Subcutaneous abdominal adipose tissue (tissue), 5 donors: Measurements from ENCODE around the gene TAGLN2.
A peak's percentile ranks its signal among the peaks of the same experiment; 100 is the strongest.
"Not testable (repeated sequence)": the region's sequence is repeated elsewhere in the genome, so short reads cannot be mapped to it uniquely, and the experiment has no call there.

Experiments
- H3K27ac ChIP-seq: one replicate; pipeline ENCODE4 v1.7.0; 2013; ENCODE audit warnings: low read depth, mild to moderate bottlenecking, inconsistent platforms, low read length, moderate library complexity
- H3K27me3 ChIP-seq, 5 donors: one replicate each; pipeline ENCODE4 v1.7.0; 2013; ENCODE audit warnings: low read length in 5 of 5, inconsistent platforms in 1 of 5; ENCODE audit not compliant: control insufficient read depth in 5 of 5, insufficient read depth in 4 of 5
- H3K36me3 ChIP-seq, 5 donors: one replicate each; pipeline ENCODE4 v1.7.0; 2013; ENCODE audit warnings: low read length in 5 of 5; ENCODE audit not compliant: control insufficient read depth in 5 of 5, insufficient read depth in 5 of 5
- H3K4me1 ChIP-seq, 5 donors: one replicate each; pipeline ENCODE4 v1.7.0; 2013; ENCODE audit warnings: low read length in 5 of 5, mild to moderate bottlenecking in 3 of 5, moderate library complexity in 1 of 5; ENCODE audit not compliant: control insufficient read depth in 5 of 5, insufficient read depth in 5 of 5
- H3K4me3 ChIP-seq, 5 donors: one replicate each; pipeline ENCODE4 v1.7.0; 2013; ENCODE audit warnings: low read length in 5 of 5, low read depth in 1 of 5
- H3K9ac ChIP-seq, 5 donors: one replicate each; pipeline ENCODE4 v1.7.0; 2013; ENCODE audit warnings: low read length in 5 of 5, mild to moderate bottlenecking in 4 of 5, moderate library complexity in 3 of 5
- H3K9me3 ChIP-seq, 5 donors: one replicate each; pipeline ENCODE4 v1.7.0; 2013; ENCODE audit warnings: low read length in 5 of 5; ENCODE audit not compliant: control insufficient read depth in 5 of 5
- donor health status: healthy.
- donor health status: healthy.
- donor health status: healthy.
- donor health status: healthy.
- donor health status: healthy.

Gene TAGLN2

DNA sequence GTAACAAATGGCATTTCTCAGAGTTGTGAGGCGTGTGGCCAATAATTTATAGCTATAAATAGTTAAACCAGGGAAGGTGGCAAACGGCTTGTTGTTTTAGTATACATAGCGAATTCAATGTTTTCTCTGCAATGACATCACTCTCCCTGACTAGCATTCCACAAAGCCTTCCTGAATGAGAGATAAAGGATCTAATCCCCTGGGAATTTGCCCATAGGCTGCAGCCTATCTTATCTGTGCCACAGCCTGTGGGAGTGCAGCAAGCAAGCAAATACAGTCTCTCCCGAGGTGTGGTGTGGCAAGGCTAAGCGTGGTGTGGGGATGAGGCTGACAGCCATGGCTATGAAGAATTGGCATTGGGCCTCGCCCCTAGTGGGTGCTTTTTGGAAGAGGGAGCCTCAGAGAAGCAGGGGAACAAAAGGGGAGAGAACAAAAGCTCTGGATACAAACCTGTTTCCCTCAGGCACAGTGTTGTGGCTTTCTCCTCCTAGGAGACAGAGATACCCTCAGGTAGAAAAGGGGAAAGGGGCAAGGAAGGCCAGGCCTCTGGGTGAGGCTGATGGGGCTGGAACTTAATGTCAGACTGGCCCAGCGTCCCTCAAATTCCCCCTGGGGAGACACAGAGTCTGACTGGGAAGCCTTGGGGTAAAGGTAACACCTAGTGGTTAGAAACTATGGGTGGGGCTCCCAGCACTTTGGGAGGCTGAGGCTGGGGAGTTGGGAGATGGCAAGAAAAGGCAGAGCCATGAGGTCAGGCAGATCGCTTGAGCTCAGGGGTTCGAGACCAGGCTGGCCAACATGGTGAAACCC, 8.9 kb downstream of the TAGLN2 start:
- no peak overlapping the region for H3K27ac ChIP-seq
- H3K9me3 ChIP-seq, result no peaks in the 10 kb centered on the region
- peaks cover 6 to 54% (median 45%) of the 10 kb centered on the region in 5 donors for H3K4me1 ChIP-seq
- H3K4me3 ChIP-seq, result no peak overlapping the region
- no peaks in the 10 kb centered on the region for H3K27me3 ChIP-seq
- H3K9ac ChIP-seq, result peak overlapping the region in 1 of 5 donors; percentile 27
- H3K36me3 ChIP-seq, result peaks cover 4 to 54% (median 43%) of the 10 kb centered on the region in 5 donors

- Histone ChIP-seq H3K4me3 (no peak overlapping the region), H3K27me3 (no peaks in the 10 kb centered on the region), H3K27ac (no peak overlapping the region), H3K9me3 (no peaks in the 10 kb centered on the region), H3K4me1 (peaks cover 6 to 52% (median 45%) of the 10 kb centered on the region in 5 donors), H3K36me3 (peaks cover 2 to 52% (median 42%) of the 10 kb centered on the region in 5 donors), H3K9ac (peak overlapping the region in 1 of 5 donors; percentile 27)
Observed at GRCh38 chr1:159915571-159916241, 9.6 kb downstream of the TAGLN2 start.

GRCh38 chr1:159914252-159915018, 10.9 kb downstream of the TAGLN2 start:
- Histone ChIP-seq H3K27me3 (no peaks in the 10 kb centered on the region), H3K9ac (no peak overlapping the region), H3K4me1 (peaks cover 2 to 49% (median 42%) of the 10 kb centered on the region in 5 donors), H3K9me3 (no peaks in the 10 kb centered on the region), H3K27ac (no peak overlapping the region), H3K4me3 (no peak overlapping the region), H3K36me3 (peaks cover 0 to 39% (median 29%) of the 10 kb centered on the region in 5 donors)

GRCh38 chr1:159913451-159914192, 11.7 kb downstream of the TAGLN2 start:
- Histone ChIP-seq H3K9me3 (no peaks in the 10 kb centered on the region), H3K4me1 (peaks cover 2 to 44% (median 37%) of the 10 kb centered on the region in 5 donors), H3K36me3 (peaks cover 0 to 31% (median 21%) of the 10 kb centered on the region in 5 donors), H3K9ac (no peak overlapping the region), H3K27ac (no peak overlapping the region), H3K27me3 (no peaks in the 10 kb centered on the region), H3K4me3 (no peak overlapping the region)

DNA sequence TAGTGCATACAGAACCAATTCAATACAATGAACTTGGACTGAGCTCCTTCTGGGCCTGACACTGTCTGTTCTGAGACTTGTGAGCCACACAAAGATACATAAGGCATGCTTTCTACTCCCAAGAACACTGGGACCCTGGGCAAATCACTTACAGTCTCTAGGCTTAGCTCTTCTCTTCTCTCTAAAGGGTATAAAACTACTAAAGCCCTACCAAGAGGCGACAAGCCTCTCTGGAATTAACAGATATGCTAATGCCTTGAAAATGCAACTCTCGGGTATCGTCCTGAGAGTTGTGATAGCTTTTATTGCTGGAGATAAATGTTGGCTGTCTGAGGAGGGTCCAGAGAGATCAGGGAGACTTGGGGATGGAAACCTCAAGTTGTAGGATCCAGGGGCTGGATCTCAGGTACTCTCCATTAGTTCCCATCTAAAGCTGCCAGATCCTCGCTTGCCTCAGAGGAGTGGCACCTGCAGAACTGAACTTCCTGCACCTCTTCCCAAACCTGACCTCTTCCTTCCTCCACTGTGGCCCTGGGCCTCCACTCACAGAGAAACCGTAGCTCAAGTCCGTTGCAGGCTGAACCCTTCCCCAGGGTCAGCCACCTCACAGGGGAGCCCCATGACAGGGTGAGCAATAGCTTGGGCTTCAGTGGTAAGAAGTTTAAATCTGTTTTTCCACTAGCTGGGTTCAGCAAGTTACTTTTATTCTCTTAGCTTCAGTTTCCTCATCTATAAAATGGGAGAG, 13.8 kb downstream of the TAGLN2 start:
- no peak overlapping the region for H3K9ac ChIP-seq
- peaks cover 0 to 13% (median 4%) of the 10 kb centered on the region in 5 donors for H3K36me3 ChIP-seq
- H3K4me1 ChIP-seq, result peaks cover 0 to 29% (median 25%) of the 10 kb centered on the region in 5 donors
- no peak overlapping the region for H3K27ac ChIP-seq
- no peaks in the 10 kb centered on the region for H3K9me3 ChIP-seq
- H3K4me3 ChIP-seq, result no peak overlapping the region
- H3K27me3 ChIP-seq, result no peaks in the 10 kb centered on the region

DNA sequence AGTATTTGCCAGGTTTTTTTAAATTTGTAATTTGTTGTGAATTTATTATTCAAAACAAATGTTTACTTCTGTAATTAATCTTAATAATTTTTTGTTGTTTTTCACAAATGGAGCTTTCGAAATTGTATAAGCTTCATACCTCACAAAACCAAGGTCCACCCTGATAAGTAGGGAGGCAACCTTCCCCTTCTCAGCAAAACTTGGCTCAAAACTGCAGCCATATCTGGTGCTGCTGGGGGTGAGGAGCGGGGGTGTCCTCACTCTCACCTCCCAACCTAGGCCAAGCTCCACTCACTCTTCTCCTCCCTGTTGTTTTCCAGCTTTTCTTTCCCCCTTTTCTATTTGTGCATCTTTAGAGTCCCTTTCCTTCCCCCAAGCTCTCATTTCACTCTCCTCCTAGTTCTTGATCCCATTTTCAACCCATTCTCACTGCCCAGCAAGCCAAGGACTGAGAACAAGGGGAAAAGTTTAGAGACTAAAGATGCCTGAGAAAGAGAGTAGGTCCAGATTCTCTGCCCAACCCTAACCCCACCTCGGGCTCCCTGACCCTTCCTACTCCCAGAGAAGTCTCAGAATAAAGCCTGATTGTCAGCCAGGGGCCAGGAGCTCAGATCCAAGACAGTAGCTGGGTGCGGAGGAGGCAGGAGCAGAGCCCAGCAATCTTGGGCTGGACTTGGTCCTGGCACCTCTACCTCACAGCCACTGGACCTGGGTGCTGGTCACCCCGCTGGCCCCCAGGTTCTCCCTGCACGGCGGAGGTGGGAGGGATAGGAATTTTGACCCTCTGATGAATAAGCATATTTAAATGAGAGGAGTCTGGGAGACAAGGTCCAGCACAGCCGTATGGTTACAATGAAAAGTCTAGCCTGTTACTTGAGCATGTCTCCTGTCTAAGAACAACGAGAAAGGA, 17.0 kb downstream of the TAGLN2 start:
- peaks cover 0 to 24% (median 21%) of the 10 kb centered on the region in 5 donors for H3K4me1 ChIP-seq
- no peaks in the 10 kb centered on the region for H3K9me3 ChIP-seq
- H3K9ac ChIP-seq, result no peak overlapping the region
- no peaks in the 10 kb centered on the region for H3K36me3 ChIP-seq
- no peak overlapping the region for H3K27ac ChIP-seq
- no peak overlapping the region for H3K4me3 ChIP-seq
- no peaks in the 10 kb centered on the region for H3K27me3 ChIP-seq

- H3K9ac ChIP-seq, result no peak overlapping the region
- H3K36me3 ChIP-seq, result no peaks in the 10 kb centered on the region
- H3K4me1 ChIP-seq, result peaks cover 0 to 21% (median 16%) of the 10 kb centered on the region in 5 donors
- H3K27ac ChIP-seq, result no peak overlapping the region
- H3K9me3 ChIP-seq, result no peaks in the 10 kb centered on the region
- no peak overlapping the region for H3K4me3 ChIP-seq
- no peaks in the 10 kb centered on the region for H3K27me3 ChIP-seq
Observed at GRCh38 chr1:159906960-159907359, 18.3 kb downstream of the TAGLN2 start.

GRCh38 chr1:159904036-159904435, 21.3 kb downstream of the TAGLN2 start:
- H3K9ac ChIP-seq, H3K9me3 ChIP-seq, H3K27me3 ChIP-seq, H3K36me3 ChIP-seq, H3K27ac ChIP-seq, H3K4me3 ChIP-seq: not testable (repeated sequence)
- H3K4me1 ChIP-seq, result peaks cover 0 to 16% (median 9%) of the 10 kb centered on the region in 5 donors
